ENCODE measurements around the gene ARHGAP42. TPM values are rescaled to one million over a fixed set of nuclear protein-coding genes. Genes with fewer than 3 reads are reported as not detected.

Gene ARHGAP42
- total RNA-seq, 2 experiments from 2014 or later, result not detected

GRCh38 chr11:100684101-100685065 lies 2.7 kb upstream of the ARHGAP42 start:
- POLR2A ChIA-PET, result no interaction called here
- Mint-ChIP-seq H3K4me1 (ENCODE audit: low read depth) (peaks cover 10% of the 10 kb centered on the region), H3K36me3 (peaks cover 2% of the 10 kb centered on the region), H3K9me3 (no peaks in the 10 kb centered on the region), H3K27ac (no peak overlapping the region), H3K4me3 (no peak overlapping the region), H3K27me3 (peaks cover 25% of the 10 kb centered on the region)
- intact Hi-C loops (cut with micrococcal nuclease), result no loop called here
- DNase-seq, result no peak
- CTCF ChIA-PET, result no interaction called here

- Mint-ChIP-seq H3K27ac (no peak overlapping the region), H3K4me3 (peak overlapping the region; percentile 28), H3K4me1 (ENCODE audit: low read depth) (peaks cover 10% of the 10 kb centered on the region), H3K9me3 (no peaks in the 10 kb centered on the region), H3K36me3 (peaks cover 2% of the 10 kb centered on the region), H3K27me3 (peaks cover 25% of the 10 kb centered on the region)
- CTCF ChIA-PET, result no interaction called here
- POLR2A ChIA-PET, result no interaction called here
- intact Hi-C loops (cut with micrococcal nuclease), result no loop called here
- DNase-seq, result no peak
Observed at GRCh38 chr11:100686476-100687053, 523 bp upstream of the ARHGAP42 start.

DNA sequence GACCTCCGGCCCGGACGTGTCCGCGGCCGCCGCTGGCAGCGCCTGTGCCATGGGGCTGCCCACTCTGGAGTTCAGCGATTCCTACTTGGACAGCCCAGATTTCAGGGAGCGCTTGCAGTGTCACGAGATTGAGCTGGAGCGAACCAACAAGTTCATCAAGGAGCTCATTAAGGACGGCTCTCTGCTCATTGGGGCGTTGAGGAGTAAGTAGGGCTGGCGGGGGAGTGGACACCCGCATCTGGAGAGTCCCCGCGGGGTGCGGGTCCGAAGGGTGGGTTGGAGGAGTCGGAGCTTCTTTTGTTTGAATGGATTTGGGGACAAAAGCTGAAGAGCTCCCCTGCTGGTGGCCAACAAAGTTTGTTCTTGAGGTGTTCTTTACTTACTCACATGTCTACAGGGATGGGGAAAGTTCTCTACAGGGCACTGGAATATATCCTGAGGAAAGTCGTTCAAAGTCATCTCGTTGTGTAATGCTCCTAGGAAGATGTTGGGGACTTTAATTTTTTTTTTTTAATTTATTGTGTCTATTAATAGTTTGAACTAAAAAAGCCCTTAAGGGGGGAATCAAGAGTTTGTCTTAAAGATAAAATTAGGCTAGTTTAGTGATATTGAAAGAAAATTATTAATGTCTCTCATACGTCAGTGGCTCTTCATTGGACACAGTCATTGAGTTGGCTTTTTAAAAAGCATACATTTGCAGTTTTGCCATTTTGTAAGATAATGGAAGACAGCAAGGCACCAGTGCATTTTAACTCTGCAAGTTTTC lies 725 bp downstream of the ARHGAP42 start:
- ChIA-PET POLR2A (no interaction called here), CTCF (interaction anchor here (0.7 kb wide), 1 partner anchor 170 kb away, joined by 5 read pairs; no protein-coding TSS in a partner anchor)
- Mint-ChIP-seq H3K4me1 (ENCODE audit: low read depth) (peaks cover 10% of the 10 kb centered on the region), H3K4me3 (peak overlapping the region; percentile 55), H3K9me3 (no peaks in the 10 kb centered on the region), H3K27me3 (peaks cover 25% of the 10 kb centered on the region), H3K27ac (no peak overlapping the region), H3K36me3 (peaks cover 2% of the 10 kb centered on the region)
- DNase-seq, result no peak
- intact Hi-C loops (cut with micrococcal nuclease), result no loop called here

DNA sequence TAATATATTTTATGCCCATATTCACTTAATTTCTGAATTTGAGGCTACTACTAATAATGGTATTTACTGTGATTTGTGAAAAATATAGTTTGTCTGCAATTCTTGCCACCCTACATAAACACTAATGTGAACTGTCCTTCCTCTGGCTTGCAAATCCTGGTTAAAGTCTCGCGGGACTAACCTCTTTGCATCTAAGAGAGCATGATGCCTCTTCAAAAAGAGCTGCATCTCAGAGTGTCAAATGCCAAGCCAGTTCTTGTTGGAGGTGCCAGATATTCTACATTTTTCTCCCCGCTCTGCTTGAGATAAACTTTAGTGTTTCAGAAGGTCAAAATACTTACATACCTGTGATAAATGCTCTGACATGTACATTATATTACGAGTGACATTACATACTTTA lies 2.1 kb downstream of the ARHGAP42 start:
- no peak for DNase-seq
- Mint-ChIP-seq H3K27me3 (peaks cover 25% of the 10 kb centered on the region), H3K4me3 (no peak overlapping the region), H3K27ac (no peak overlapping the region), H3K36me3 (peaks cover 2% of the 10 kb centered on the region), H3K4me1 (ENCODE audit: low read depth) (peaks cover 10% of the 10 kb centered on the region), H3K9me3 (no peaks in the 10 kb centered on the region)
- intact Hi-C loops (cut with micrococcal nuclease), result no loop called here
- ChIA-PET POLR2A (no interaction called here), CTCF (no interaction called here)

DNA sequence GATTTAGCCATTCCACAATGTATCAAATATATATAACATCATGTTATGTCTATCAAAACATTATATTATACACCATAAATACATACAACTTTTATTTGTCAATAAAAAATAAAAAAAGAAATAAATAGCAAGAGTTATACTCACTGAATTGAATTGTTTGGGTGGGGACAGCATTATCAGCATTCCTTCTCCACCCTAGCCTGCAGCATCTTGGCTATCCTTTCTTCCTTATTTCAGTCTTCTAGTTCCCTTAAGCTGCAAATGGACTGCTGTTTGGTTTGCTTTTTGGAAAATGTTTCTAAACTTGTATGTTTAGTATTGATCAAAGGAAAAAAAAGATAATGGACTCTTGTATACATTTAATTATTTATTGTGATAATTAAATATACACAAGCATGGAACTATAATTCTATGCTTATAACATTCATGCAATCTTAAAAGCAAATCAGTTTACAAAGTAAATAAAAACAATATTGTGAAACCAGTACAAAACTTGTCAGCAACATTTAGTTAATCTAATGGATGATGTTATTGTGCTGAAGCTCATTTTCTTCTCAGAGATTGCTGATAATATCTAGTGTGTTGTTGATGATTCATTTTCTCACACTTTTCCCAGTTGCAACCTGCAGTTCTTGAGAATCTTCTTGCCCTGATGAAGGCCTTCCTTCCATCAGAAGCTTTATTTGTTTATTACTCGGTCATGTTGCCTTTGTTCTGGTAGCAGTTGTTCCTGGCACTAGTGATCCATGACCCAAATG lies 5.0 kb downstream of the ARHGAP42 start:
- CTCF ChIA-PET, result no interaction called here
- Mint-ChIP-seq H3K4me1 (ENCODE audit: low read depth) (peaks cover 6% of the 10 kb centered on the region), H3K9me3 (no peaks in the 10 kb centered on the region), H3K27ac (no peak overlapping the region), H3K27me3 (peaks cover 12% of the 10 kb centered on the region), H3K36me3 (no peaks in the 10 kb centered on the region), H3K4me3 (no peak overlapping the region)
- DNase-seq, result no peak
- intact Hi-C loops (cut with micrococcal nuclease), result no loop called here
- POLR2A ChIA-PET, result no interaction called here

DNA sequence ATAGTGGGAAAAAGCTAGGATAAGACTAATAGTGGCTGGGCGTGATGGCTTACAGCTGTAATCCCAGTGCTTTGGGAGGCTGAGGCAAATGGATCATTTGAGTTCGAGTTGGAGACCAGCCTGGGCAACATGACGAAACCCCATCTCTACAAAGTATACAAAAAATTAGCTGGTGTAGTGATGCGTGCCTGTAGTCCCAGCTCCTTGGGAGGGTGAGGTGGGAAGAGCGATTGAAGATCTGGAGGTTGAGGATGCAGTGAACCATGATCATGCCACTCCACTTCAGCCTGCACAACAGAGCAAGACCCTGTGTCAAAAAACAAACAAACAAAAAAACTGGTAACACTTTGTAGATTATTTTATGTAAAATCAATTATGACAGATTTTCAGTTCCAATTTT lies 8.8 kb downstream of the ARHGAP42 start:
- no peaks in the 10 kb centered on the region for H3K36me3 Mint-ChIP-seq
- ChIA-PET POLR2A (no interaction called here), CTCF (no interaction called here)
- no peaks in the 10 kb centered on the region for H3K4me1 Mint-ChIP-seq (ENCODE audit: low read depth)
- no peak for DNase-seq
- no peaks in the 10 kb centered on the region for H3K9me3 Mint-ChIP-seq
- intact Hi-C loops (cut with micrococcal nuclease), result no loop called here
- H3K27me3 Mint-ChIP-seq, result no peaks in the 10 kb centered on the region
- H3K4me3 Mint-ChIP-seq, result no peak overlapping the region
- no peak overlapping the region for H3K27ac Mint-ChIP-seq

DNA sequence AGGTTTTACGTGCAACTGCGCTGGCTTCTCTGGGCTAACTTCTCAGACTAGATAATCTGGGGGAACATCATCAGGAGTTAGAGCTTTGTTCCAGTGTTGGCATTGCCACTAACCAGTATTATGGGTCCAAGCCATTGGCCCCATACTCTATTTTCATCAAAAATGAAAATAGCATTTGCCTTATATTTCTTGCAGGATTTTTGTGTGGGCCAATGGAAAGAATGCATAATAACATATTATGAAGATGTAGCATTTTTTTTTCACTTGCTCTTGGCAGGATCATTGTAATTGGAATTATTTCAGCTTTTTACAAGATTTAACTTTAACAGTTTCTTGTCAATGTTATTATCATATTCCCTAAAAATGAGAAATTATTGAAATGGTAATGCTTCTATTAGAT lies 16.1 kb downstream of the ARHGAP42 start:
- intact Hi-C loops (cut with micrococcal nuclease), result no loop called here
- no peaks in the 10 kb centered on the region for H3K36me3 Mint-ChIP-seq
- H3K27ac Mint-ChIP-seq, result no peak overlapping the region
- ChIA-PET POLR2A (no interaction called here), CTCF (no interaction called here)
- DNase-seq, result no peak
- peaks cover 2% of the 10 kb centered on the region for H3K9me3 Mint-ChIP-seq
- H3K4me3 Mint-ChIP-seq, result no peak overlapping the region
- no peaks in the 10 kb centered on the region for H3K27me3 Mint-ChIP-seq
- H3K4me1 Mint-ChIP-seq (ENCODE audit: low read depth), result no peaks in the 10 kb centered on the region

GRCh38 chr11:100703801-100704575 lies 16.9 kb downstream of the ARHGAP42 start:
- intact Hi-C loops (cut with micrococcal nuclease), result no loop called here
- ChIA-PET POLR2A (no interaction called here), CTCF (no interaction called here)
- Mint-ChIP-seq H3K4me3 (no peak overlapping the region), H3K4me1 (ENCODE audit: low read depth) (no peaks in the 10 kb centered on the region), H3K27ac (no peak overlapping the region), H3K27me3 (no peaks in the 10 kb centered on the region), H3K9me3 (peaks cover 2% of the 10 kb centered on the region), H3K36me3 (no peaks in the 10 kb centered on the region)
- no peak for DNase-seq

GRCh38 chr11:100705447-100705846 lies 18.4 kb downstream of the ARHGAP42 start:
- DNase-seq, result no peak
- intact Hi-C loops (cut with micrococcal nuclease), result no loop called here
- no peaks in the 10 kb centered on the region for H3K36me3 Mint-ChIP-seq
- CTCF ChIA-PET, result no interaction called here
- no peak overlapping the region for H3K27ac Mint-ChIP-seq
- no peak overlapping the region for H3K4me3 Mint-ChIP-seq
- H3K9me3 Mint-ChIP-seq, result peaks cover 2% of the 10 kb centered on the region
- no peaks in the 10 kb centered on the region for H3K27me3 Mint-ChIP-seq
- POLR2A ChIA-PET, result no interaction called here
- no peaks in the 10 kb centered on the region for H3K4me1 Mint-ChIP-seq (ENCODE audit: low read depth)

- intact Hi-C loops (cut with micrococcal nuclease), result no loop called here
- CTCF ChIA-PET, result no interaction called here
Observed at GRCh38 chr11:100706179-100706578, 19.1 kb downstream of the ARHGAP42 start.

GRCh38 chr11:100709233-100709957 lies 22.3 kb downstream of the ARHGAP42 start:
- no peaks in the 10 kb centered on the region for H3K36me3 Mint-ChIP-seq
- H3K27ac Mint-ChIP-seq, result no peak overlapping the region
- CTCF ChIA-PET, result no interaction called here
- no peak for DNase-seq
- no peaks in the 10 kb centered on the region for H3K27me3 Mint-ChIP-seq
- H3K4me3 Mint-ChIP-seq, result no peak overlapping the region
- intact Hi-C loops (cut with micrococcal nuclease), result no loop called here
- POLR2A ChIA-PET, result no interaction called here
- H3K9me3 Mint-ChIP-seq, result no peaks in the 10 kb centered on the region
- H3K4me1 Mint-ChIP-seq (ENCODE audit: low read depth), result no peaks in the 10 kb centered on the region

More at GRCh38 chr11:100706179-100706578, 19.1 kb downstream of the ARHGAP42 start:
- Mint-ChIP-seq H3K4me1 (ENCODE audit: low read depth) (no peaks in the 10 kb centered on the region), H3K36me3 (no peaks in the 10 kb centered on the region), H3K27me3 (no peaks in the 10 kb centered on the region), H3K27ac (no peak overlapping the region), H3K4me3 (no peak overlapping the region), H3K9me3 (peaks cover 2% of the 10 kb centered on the region)
- no peak for DNase-seq
- POLR2A ChIA-PET, result no interaction called here
